Measurements from ENCODE around the gene AGMO.

AGMO gene

DNA sequence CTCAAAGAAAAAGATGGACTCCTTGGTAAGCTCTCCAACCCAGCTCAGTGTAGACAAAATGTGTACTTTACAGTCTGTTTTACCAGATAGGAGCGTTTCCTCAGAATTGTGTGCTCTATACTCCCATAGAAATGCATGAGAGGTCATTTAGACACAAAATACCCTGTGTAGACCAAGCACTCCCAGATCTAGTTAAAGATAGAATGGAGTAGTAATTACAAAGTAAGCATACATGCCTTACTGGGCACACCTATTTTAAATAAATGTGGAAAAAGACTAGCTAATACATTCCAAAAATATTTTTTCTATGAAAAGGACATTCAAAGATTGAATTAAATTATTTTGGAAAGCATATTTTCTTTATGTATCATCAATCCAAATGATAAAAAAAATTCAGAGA, 387.3 kb downstream of the AGMO start:
- TF ChIP-seq, protein P1, sequence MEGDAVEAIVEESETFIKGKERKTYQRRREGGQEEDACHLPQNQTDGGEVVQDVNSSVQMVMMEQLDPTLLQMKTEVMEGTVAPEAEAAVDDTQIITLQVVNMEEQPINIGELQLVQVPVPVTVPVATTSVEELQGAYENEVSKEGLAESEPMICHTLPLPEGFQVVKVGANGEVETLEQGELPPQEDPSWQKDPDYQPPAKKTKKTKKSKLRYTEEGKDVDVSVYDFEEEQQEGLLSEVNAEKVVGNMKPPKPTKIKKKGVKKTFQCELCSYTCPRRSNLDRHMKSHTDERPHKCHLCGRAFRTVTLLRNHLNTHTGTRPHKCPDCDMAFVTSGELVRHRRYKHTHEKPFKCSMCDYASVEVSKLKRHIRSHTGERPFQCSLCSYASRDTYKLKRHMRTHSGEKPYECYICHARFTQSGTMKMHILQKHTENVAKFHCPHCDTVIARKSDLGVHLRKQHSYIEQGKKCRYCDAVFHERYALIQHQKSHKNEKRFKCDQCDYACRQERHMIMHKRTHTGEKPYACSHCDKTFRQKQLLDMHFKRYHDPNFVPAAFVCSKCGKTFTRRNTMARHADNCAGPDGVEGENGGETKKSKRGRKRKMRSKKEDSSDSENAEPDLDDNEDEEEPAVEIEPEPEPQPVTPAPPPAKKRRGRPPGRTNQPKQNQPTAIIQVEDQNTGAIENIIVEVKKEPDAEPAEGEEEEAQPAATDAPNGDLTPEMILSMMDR (IDR thresholded peaks at IDR 0.05) = no peak
- H3K4me2 ChIP-seq (ENCODE audit: low read length) = no peak overlapping the region

DNA sequence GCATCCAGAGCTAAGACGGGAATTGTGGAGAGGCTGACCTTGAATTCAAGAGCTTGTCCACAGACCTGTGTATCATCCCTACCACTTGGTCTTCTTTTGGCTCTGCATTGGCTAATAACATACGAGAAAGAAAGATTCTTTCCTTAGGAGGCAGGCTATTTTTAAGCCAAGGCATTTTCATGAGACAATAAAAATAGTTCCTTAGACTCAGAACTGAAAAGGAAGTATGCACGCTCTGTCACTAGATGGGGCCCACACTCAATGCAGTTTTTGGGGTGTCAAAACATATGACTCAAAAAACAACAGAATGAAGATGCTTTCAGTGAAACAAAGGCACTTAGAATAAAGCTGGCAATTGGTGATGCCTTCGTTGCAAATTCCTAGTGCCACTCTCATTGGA, 393.3 kb downstream of the AGMO start:
- no peaks in the 10 kb centered on the region for H3K9me3 ChIP-seq (ENCODE audit: control insufficient read depth, low read length)
- no peak overlapping the region for H3K4me3 ChIP-seq (ENCODE audit: low read depth, low read length)
- H3K27me3 ChIP-seq (ENCODE audit: control insufficient read depth, insufficient read depth, low read length) = no peaks in the 10 kb centered on the region
- H2AFZ ChIP-seq = no peak overlapping the region
- H3K4me2 ChIP-seq (ENCODE audit: low read length) = no peak overlapping the region
- TF ChIP-seq, protein P1 (IDR thresholded peaks at IDR 0.05) = no peak
- no peaks in the 10 kb centered on the region for H3K4me1 ChIP-seq
- H3K9ac ChIP-seq = no peak overlapping the region
- no peaks in the 10 kb centered on the region for H3K79me2 ChIP-seq
- H3K27ac ChIP-seq = no peak overlapping the region
- H3K36me3 ChIP-seq (ENCODE audit: control insufficient read depth, insufficient read depth, low read length) = no peaks in the 10 kb centered on the region

More for the DNA sequence above, 387.3 kb downstream of the AGMO start:
- Histone ChIP-seq H3K4me1 (no peaks in the 10 kb centered on the region), H2AFZ (no peak overlapping the region), H3K79me2 (no peaks in the 10 kb centered on the region), H3K9ac (no peak overlapping the region), H3K9me3 (ENCODE audit: control insufficient read depth, low read length) (no peaks in the 10 kb centered on the region), H3K4me3 (ENCODE audit: low read depth, low read length) (no peak overlapping the region), H3K36me3 (ENCODE audit: control insufficient read depth, insufficient read depth, low read length) (no peaks in the 10 kb centered on the region), H3K27me3 (ENCODE audit: control insufficient read depth, insufficient read depth, low read length) (no peaks in the 10 kb centered on the region), H3K27ac (no peak overlapping the region)

DNA sequence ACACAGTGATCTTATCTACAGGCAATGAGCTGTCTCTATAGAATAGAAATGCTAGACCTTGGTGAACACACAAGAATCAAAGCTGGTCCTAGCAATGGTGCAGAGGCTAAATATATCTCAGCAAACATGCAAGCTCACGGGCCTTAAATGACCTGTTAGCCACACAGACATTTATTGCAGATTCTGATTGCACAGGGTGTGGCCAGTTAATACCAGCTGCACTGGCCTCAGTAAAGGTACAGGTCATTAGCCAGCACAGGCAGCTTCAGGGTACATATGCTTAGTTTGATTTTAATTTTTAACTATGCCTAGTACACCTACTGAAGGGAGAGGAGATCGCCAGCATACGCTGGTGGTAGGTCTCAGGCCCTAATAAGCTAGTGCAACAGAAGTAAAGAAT, 393.9 kb downstream of the AGMO start:
- Histone ChIP-seq H3K79me2 (no peaks in the 10 kb centered on the region), H3K4me1 (no peaks in the 10 kb centered on the region), H3K27me3 (ENCODE audit: control insufficient read depth, insufficient read depth, low read length) (no peaks in the 10 kb centered on the region), H3K4me3 (ENCODE audit: low read depth, low read length) (no peak overlapping the region), H3K9ac (no peak overlapping the region), H3K4me2 (ENCODE audit: low read length) (no peak overlapping the region), H3K9me3 (ENCODE audit: control insufficient read depth, low read length) (no peaks in the 10 kb centered on the region), H2AFZ (no peak overlapping the region), H3K27ac (no peak overlapping the region), H3K36me3 (ENCODE audit: control insufficient read depth, insufficient read depth, low read length) (no peaks in the 10 kb centered on the region)
- TF ChIP-seq, protein P1 (IDR thresholded peaks at IDR 0.05) = no peak

DNA sequence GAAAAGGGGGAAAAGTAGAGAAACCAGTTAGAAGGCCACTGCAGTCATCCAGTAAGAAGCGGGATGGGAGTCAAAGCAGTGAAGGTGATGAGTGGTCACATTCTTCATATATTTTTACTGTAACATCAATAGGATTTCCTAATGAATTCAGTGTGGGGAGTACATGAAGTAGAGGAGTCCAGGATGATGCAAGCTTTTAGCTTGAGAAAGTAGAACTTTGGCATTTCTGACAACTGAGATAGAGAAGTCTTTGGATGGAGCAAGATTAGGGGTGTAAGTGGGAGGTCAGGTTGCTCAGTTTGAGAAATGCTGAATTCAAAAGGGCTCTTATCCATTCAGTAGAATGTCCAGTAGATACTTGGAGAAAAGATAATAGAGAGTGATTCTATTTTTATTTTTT, 395.2 kb downstream of the AGMO start:
- Histone ChIP-seq H3K36me3 (ENCODE audit: control insufficient read depth, insufficient read depth, low read length) (no peaks in the 10 kb centered on the region), H2AFZ (no peak overlapping the region), H3K27ac (no peak overlapping the region), H3K9ac (no peak overlapping the region), H3K4me2 (ENCODE audit: low read length) (no peak overlapping the region), H3K79me2 (no peaks in the 10 kb centered on the region), H3K4me3 (ENCODE audit: low read depth, low read length) (no peak overlapping the region), H3K27me3 (ENCODE audit: control insufficient read depth, insufficient read depth, low read length) (no peaks in the 10 kb centered on the region), H3K9me3 (ENCODE audit: control insufficient read depth, low read length) (no peaks in the 10 kb centered on the region), H3K4me1 (no peaks in the 10 kb centered on the region)
- TF ChIP-seq, protein P1 (IDR thresholded peaks at IDR 0.05) = no peak

DNA sequence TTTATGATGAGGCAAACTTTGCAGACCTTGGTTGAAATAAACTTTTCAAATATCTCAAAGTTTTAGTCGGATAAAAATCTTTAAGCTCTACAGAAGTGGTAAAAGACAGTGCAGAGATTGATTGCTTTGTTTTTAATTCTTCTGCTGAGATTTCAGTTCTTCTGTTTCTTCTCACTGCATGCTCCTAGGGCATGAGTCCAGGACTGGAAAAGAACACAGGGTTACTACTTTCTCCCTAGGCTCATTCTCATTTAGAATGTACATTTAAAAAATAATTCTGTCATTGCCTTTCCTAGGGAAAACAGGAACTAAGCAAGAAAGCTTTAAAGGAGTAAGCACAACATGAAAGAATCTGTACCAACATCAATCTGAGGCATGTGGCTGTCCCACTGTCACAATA, 402.6 kb downstream of the AGMO start:
- Histone ChIP-seq H3K4me3 (ENCODE audit: low read depth, low read length) (no peak overlapping the region), H3K9ac (no peak overlapping the region), H3K27ac (no peak overlapping the region), H2AFZ (no peak overlapping the region), H3K36me3 (ENCODE audit: control insufficient read depth, insufficient read depth, low read length) (no peaks in the 10 kb centered on the region), H3K27me3 (ENCODE audit: control insufficient read depth, insufficient read depth, low read length) (no peaks in the 10 kb centered on the region), H3K4me2 (ENCODE audit: low read length) (peak overlapping the region; percentile 23), H3K79me2 (no peaks in the 10 kb centered on the region), H3K4me1 (no peaks in the 10 kb centered on the region), H3K9me3 (ENCODE audit: control insufficient read depth, low read length) (no peaks in the 10 kb centered on the region)
- TF ChIP-seq, protein P1 (IDR thresholded peaks at IDR 0.05) = no peak

All from parathyroid adenoma (tissue), 2 donors.